Stomach (tissue), 9 donors: ENCODE data around the gene LRRC3. TPM values are rescaled to one million over a fixed set of nuclear protein-coding genes. Genes with fewer than 3 reads are reported as not detected.

Source experiments
- DNase-seq, 2 donors: peaks; one replicate each; pipeline versions ENCODE4 v3.0.0 to v3.0.0-alpha.2; 2013 to 2019
- H3K27ac ChIP-seq, 5 donors: fragments of 200-600 bp in 4 of 5; sonication (generic) in 4 of 5; one replicate each; pipeline ENCODE4 v1.5.1; 2013 to 2019; ENCODE audit warnings: mild to moderate bottlenecking in 1 of 5, moderate library complexity in 1 of 5
- H3K27me3 ChIP-seq, 3 donors: fragments of 200-600 bp; sonication (generic); one replicate each; pipeline ENCODE4 v1.5.1; 2017 to 2019; ENCODE audit warnings: mixed run types in 1 of 3
- H3K36me3 ChIP-seq, 4 donors: fragments of 200-600 bp; sonication (generic); 1 replicate in 3 of 4; 2 replicates in 1 of 4; pipeline ENCODE4 v1.5.1; 2016 to 2019
- H3K4me1 ChIP-seq, 4 donors: fragments of 200-600 bp; sonication (generic); one replicate each; pipeline ENCODE4 v1.5.1; 2016 to 2019
- H3K4me3 ChIP-seq, 4 donors: fragments of 200-600 bp; sonication (generic) in 3 of 4; one replicate each; pipeline ENCODE4 v1.5.1; 2016 to 2019; ENCODE audit warnings: mild to moderate bottlenecking in 1 of 4
- H3K9me3 ChIP-seq, 4 donors: fragments of 200-600 bp; sonication (generic); one replicate each; pipeline ENCODE4 v1.5.1; 2016 to 2019
- CTCF ChIP-seq, 7 experiments: fragments of 450-650 bp in 4 of 7; fragments of 200-600 bp in 3 of 7; sonication (generic) in 3 of 7; IDR thresholded peaks; one replicate each; pipeline ENCODE4 v1.5.1; 2016 to 2019; ENCODE audit warnings: antibody characterized with exemption in 7 of 7, control low read depth in 2 of 7, mild to moderate bottlenecking in 1 of 7
- EP300 ChIP-seq: sonication (generic); formaldehyde crosslinking; IDR thresholded peaks from one replicate; pipeline ENCODE4 v1.6.1; 2017; ENCODE audit warnings: antibody characterized with exemption
- POLR2A ChIP-seq, 4 donors: fragments of 450-650 bp; IDR thresholded peaks; one replicate each; pipeline ENCODE4 v1.6.1; 2016; ENCODE audit warnings: antibody characterized with exemption in 4 of 4, control low read depth in 2 of 4, mild to moderate bottlenecking in 1 of 4, moderate library complexity in 1 of 4
- POLR2AphosphoS5 ChIP-seq, 3 donors: sonication (generic); formaldehyde crosslinking; IDR thresholded peaks; one replicate each; pipeline ENCODE4 v1.6.1; 2016; ENCODE audit warnings: antibody characterized with exemption in 3 of 3
- WGBS, 5 donors: extraction: QIAGEN DNeasy Blood & Tissue Kit in 3 of 5; methylation state at CpG; one replicate each; pipeline versions ENCODE4 v1.1.5 to v1.1.7; 2013 to 2018; 5-methylcytosine and 5-hydroxymethylcytosine counted together
- intact Hi-C: fragments of 100-400 bp; cut with DNase I; formaldehyde crosslinking; loops from one replicate; pipeline ENCODE4 v1.15.1; 2023; ENCODE audit warnings: low total_unique reads
- polyA plus RNA-seq, 3 donors: library from polyadenylated mRNA; stranded (reverse); fragments of 200-250 nt; gene quantifications; one replicate each; pipeline ENCODE4 v1.2.3, GENCODE V29; 2013
- total RNA-seq, 5 donors: library from RNA; depleted of rRNA; stranded (reverse); fragments of >200 nt; gene quantifications; one replicate each; pipeline versions ENCODE4 v1.1.0 to v1.2.3, GENCODE V29; 2014 to 2016
- donor health status: healthy with polysubstance abuse.
- donor health status: Bipolar disorder and iron deficiency.
- donor health status: healthy.

Gene LRRC3
- total and polyA plus RNA-seq, 8 donors: 0.76 to 8.0 (median 1.5) TPM

GRCh38 chr21:44471996-44472395 lies 16.7 kb downstream of the LRRC3 start:
- H3K9me3 ChIP-seq: no peaks in the 10 kb centered on the region
- DNase-seq: no peak
- TF ChIP-seq EP300 (no peak), CTCF (IDR thresholded peaks at IDR 0.05) (no peak), POLR2A (IDR thresholded peaks at IDR 0.05) (no peak), POLR2AphosphoS5 (IDR thresholded peaks at IDR 0.05) (no peak)
- H3K36me3 ChIP-seq: no peaks in the 10 kb centered on the region
- H3K4me3 ChIP-seq: no peak overlapping the region
- intact Hi-C loops: loop anchor here (10.0 kb wide), 1 partner anchor 117 kb away; the partner anchor contains the start of gene TRPM2
- WGBS, 5 donors: 81 to 93% (median 87%) methylated on average over 6 of the region's 6 CpGs
- no peaks in the 10 kb centered on the region for H3K27me3 ChIP-seq
- H3K27ac ChIP-seq: no peak overlapping the region
- H3K4me1 ChIP-seq: no peaks in the 10 kb centered on the region

- intact Hi-C loops: loop anchor here (10.0 kb wide), 1 partner anchor 119 kb away; the partner anchor contains the start of gene TRPM2
- no peak for DNase-seq
- Histone ChIP-seq H3K27ac (no peak overlapping the region), H3K27me3 (no peaks in the 10 kb centered on the region), H3K9me3 (no peaks in the 10 kb centered on the region), H3K4me3 (no peak overlapping the region), H3K36me3 (peaks cover 0 to 4% (median 0%) of the 10 kb centered on the region in 4 donors), H3K4me1 (no peaks in the 10 kb centered on the region)
- no peak for TF ChIP-seq POLR2A (IDR thresholded peaks at IDR 0.05)
- no peak for TF ChIP-seq EP300
- WGBS, 5 donors: 91 to 93% (median 93%) methylated on average over 18 to 19 of the region's 19 CpGs
These were observed 18.7 kb downstream of the LRRC3 start for GRCh38 chr21:44473915-44474555.

GRCh38 chr21:44475266-44475845 lies 20.0 kb downstream of the LRRC3 start:
- H3K27ac ChIP-seq: no peak overlapping the region
- H3K9me3 ChIP-seq: no peaks in the 10 kb centered on the region
- TF ChIP-seq POLR2AphosphoS5 (IDR thresholded peaks at IDR 0.05): no peak
- TF ChIP-seq EP300: peak; percentile 9
- DNase-seq: no peak
- no peaks in the 10 kb centered on the region for H3K27me3 ChIP-seq
- peaks cover 0 to 4% (median 0%) of the 10 kb centered on the region in 4 donors for H3K4me1 ChIP-seq
- intact Hi-C loops: loop anchor here (10.0 kb wide), 1 partner anchor 121 kb away; the partner anchor contains the start of gene TRPM2
- peaks cover 0 to 4% (median 0%) of the 10 kb centered on the region in 4 donors for H3K36me3 ChIP-seq
- WGBS, 5 donors: 85 to 92% (median 89%) methylated on average over 17 of the region's 17 CpGs
- H3K4me3 ChIP-seq: no peak overlapping the region

GRCh38 chr21:44477131-44477530 lies 21.8 kb downstream of the LRRC3 start:
- Histone ChIP-seq H3K4me3 (no peak overlapping the region), H3K27ac (no peak overlapping the region), H3K9me3 (no peaks in the 10 kb centered on the region), H3K4me1 (peaks cover 0 to 4% (median 1%) of the 10 kb centered on the region in 4 donors), H3K27me3 (peaks cover 0 to 3% (median 0%) of the 10 kb centered on the region in 3 donors), H3K36me3 (peaks cover 0 to 4% (median 0%) of the 10 kb centered on the region in 4 donors)
- TF ChIP-seq POLR2AphosphoS5 (IDR thresholded peaks at IDR 0.05): no peak
- TF ChIP-seq POLR2A (IDR thresholded peaks at IDR 0.05): no peak
- no peak for TF ChIP-seq CTCF (IDR thresholded peaks at IDR 0.05)
- no peak for TF ChIP-seq EP300
- DNase-seq: no peak
- 72 to 87% (median 86%) methylated on average over 8 of the region's 8 CpGs for WGBS, 5 donors
- intact Hi-C loops: loop anchor here (10.0 kb wide), 1 partner anchor 122 kb away; the partner anchor contains the start of gene TRPM2

- intact Hi-C loops: loop anchor here (10.0 kb wide), 1 partner anchor 123 kb away; the partner anchor contains the start of gene TRPM2
- Histone ChIP-seq H3K9me3 (no peaks in the 10 kb centered on the region), H3K4me3 (no peak overlapping the region), H3K4me1 (peaks cover 0 to 8% (median 5%) of the 10 kb centered on the region in 4 donors), H3K27ac (no peak overlapping the region), H3K27me3 (peaks cover 0 to 7% (median 0%) of the 10 kb centered on the region in 3 donors), H3K36me3 (peaks cover 0 to 4% (median 0%) of the 10 kb centered on the region in 4 donors)
- 46 to 66% (median 53%) methylated on average over 4 to 7 of the region's 7 CpGs for WGBS, 5 donors
- DNase-seq: no peak
- TF ChIP-seq POLR2AphosphoS5 (IDR thresholded peaks at IDR 0.05): no peak
- TF ChIP-seq POLR2A (IDR thresholded peaks at IDR 0.05): no peak
- TF ChIP-seq EP300: no peak
- TF ChIP-seq CTCF (IDR thresholded peaks at IDR 0.05): no peak
These were observed 22.4 kb downstream of the LRRC3 start for GRCh38 chr21:44477712-44478111.
